Heart right ventricle (tissue), 16 donors: Measurements from ENCODE around the gene ACBD4. TPM values are rescaled to one million over a fixed set of nuclear protein-coding genes. Genes with fewer than 3 reads are reported as not detected.
A peak's percentile ranks its signal among the peaks of the same experiment; 100 is the strongest.

Experiments
- ATAC-seq, 8 donors: fragments of 200-7000 bp; cut with Tn5 transposase; one replicate each; pipeline ENCODE4 v1.9.1; 2020; ENCODE audit warnings: mild to moderate bottlenecking in 8 of 8, moderate library complexity in 8 of 8, moderate number of reproducible peaks in 1 of 8
- DNase-seq, 2 donors: peaks; one replicate each; pipeline ENCODE4 v3.0.0-alpha.2; 2020
- H3K27ac ChIP-seq, 10 donors: fragments of 200-600 bp; sonication (generic) in 2 of 10; one replicate each; pipeline versions ENCODE4 v1.5.0 to v1.8.0; 2020 to 2022; ENCODE audit warnings: mild to moderate bottlenecking in 3 of 10
- H3K27me3 ChIP-seq, 7 donors: fragments of 200-600 bp; one replicate each; pipeline ENCODE4 v1.8.0; 2021 to 2022; ENCODE audit warnings: mild to moderate bottlenecking in 2 of 7
- H3K36me3 ChIP-seq, 9 donors: fragments of 200-600 bp; sonication (generic) in 1 of 9; one replicate each; pipeline versions ENCODE4 v1.5.0 to v1.8.0; 2020 to 2022; ENCODE audit warnings: mild to moderate bottlenecking in 2 of 9
- H3K4me1 ChIP-seq, 9 donors: fragments of 200-600 bp; sonication (generic) in 1 of 9; one replicate each; pipeline versions ENCODE4 v1.5.0 to v1.8.0; 2020 to 2022; ENCODE audit warnings: mild to moderate bottlenecking in 4 of 9
- H3K4me3 ChIP-seq, 10 donors: fragments of 200-600 bp; sonication (generic) in 2 of 10; one replicate each; pipeline versions ENCODE4 v1.5.0 to v1.8.0; 2020 to 2022; ENCODE audit warnings: mild to moderate bottlenecking in 7 of 10, moderate library complexity in 2 of 10
- H3K9me3 ChIP-seq, 11 donors: fragments of 200-600 bp in 10 of 11; sonication (generic) in 2 of 11; one replicate each; pipeline versions ENCODE4 v1.5.0 to v1.8.0; 2013 to 2022; ENCODE audit warnings: mild to moderate bottlenecking in 2 of 11, control low read depth in 1 of 11, moderate library complexity in 1 of 11
- WGBS, 2 donors: extraction: QIAGEN DNeasy Blood & Tissue Kit; methylation state at CpG; one replicate each; pipeline ENCODE4 v1.1.7; 2013; ENCODE audit warnings: inconsistent platforms in 1 of 2; 5-methylcytosine and 5-hydroxymethylcytosine counted together
- intact Hi-C, 10 donors: fragments of 100-400 bp; cut with DNase I; formaldehyde crosslinking; loops; one replicate each; pipeline versions ENCODE4 v1.11.1 to v1.14.2; 2022
- polyA plus RNA-seq, 2 donors: library from polyadenylated mRNA; stranded (reverse); fragments of 200-250 nt; gene quantifications; one replicate each; pipeline ENCODE4 v1.2.3, GENCODE V29; 2013
- total RNA-seq, 10 donors: library from RNA; stranded (reverse); fragmentation: NEBNext Ultra II Directional in 3 of 10; extraction: Animal tissue kit (Norgen Biotek cat#: 25700) in 3 of 10; gene quantifications; one replicate each; pipeline versions ENCODE4 v1.2.1 to v1.2.4, GENCODE V29; 2021 to 2023
- TF ChIP-seq, protein P1 (sequence below), 9 donors: fragments of 200-600 bp; sonication (generic) in 2 of 9; IDR thresholded peaks; one replicate each; pipeline versions ENCODE4 v1.5.0 to v1.8.0; 2021 to 2022; ENCODE audit warnings: antibody characterized with exemption in 9 of 9, mild to moderate bottlenecking in 5 of 9, moderate library complexity in 1 of 9
- donor health status: Arrhythmogenic right ventricular cardiomyopathy.
- donor health status: ischemic (EF 13 %, LVEDD 7.1; RV severe dilation, severe dysfunction).
- donor health status: healthy with polysubstance abuse.
- donor health status: DM: no; HTN: yes; CAD: no.
- donor health status: DM: no; HTN: no; CAD: no.
- donor health status: ischemic (EF 25% LVEDD 6.9; RV normal size, moderate dysfunction).
- donor health status: ischemic (EF 25% LVEDD 5.7; RV mildly dilated, moderate dysfunction).
- donor health status: healthy.
- donor health status: DM: yes; HTN: yes; CAD: no.
- donor health status: Ischemic cardiomyopathy.
- donor health status: ischemic (EF 35%, LVEDD 5.7; RV mildly dilated, moderate dysfunction).
- donor health status: nonischemic (EF 11% LVEDD 7.7; RV severe dilation, severe dysfunction).
- donor health status: DM: yes; HTN: yes; CAD: no.
- donor health status: PGD.
- donor health status: ischemic (EF 29% LVEDD 5.4; RV normal size, mild dysfunction).
- donor health status: nonischemic (EF 23%, LVEDD 6.1; RV moderate dilation, normal function).

ACBD4 gene
- total and polyA plus RNA-seq, 12 donors: 4.2 to 16.7 (median 7.3) TPM

DNA sequence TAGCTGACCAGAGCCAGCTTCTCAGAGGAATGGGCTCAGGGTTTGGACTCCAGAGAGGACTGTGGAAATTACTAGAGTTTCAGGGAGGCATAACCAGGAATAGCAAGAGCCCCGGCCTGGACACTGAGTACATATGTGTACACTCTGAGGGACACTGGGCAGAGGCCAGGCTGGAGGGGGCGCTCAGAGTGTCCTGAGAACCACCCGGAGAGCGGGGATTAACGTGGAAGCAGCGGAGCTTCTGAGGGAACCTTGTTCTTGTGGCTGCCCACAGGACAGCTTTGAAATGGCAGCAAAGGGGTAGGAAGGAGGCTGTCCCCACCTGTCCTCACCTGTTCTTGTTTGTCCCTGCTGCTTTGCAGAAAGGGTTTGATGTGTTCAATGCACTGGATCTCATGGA, 31.0 kb upstream of the ACBD4 start:
- H3K36me3 ChIP-seq: peaks cover 0 to 97% (median 63%) of the 10 kb centered on the region in 9 donors
- no peaks in the 10 kb centered on the region for H3K27me3 ChIP-seq
- no peaks in the 10 kb centered on the region for H3K9me3 ChIP-seq
- DNase-seq (no peak), ATAC-seq (peak in 1 of 8 donors; percentile 2)
- TF ChIP-seq, protein P1, sequence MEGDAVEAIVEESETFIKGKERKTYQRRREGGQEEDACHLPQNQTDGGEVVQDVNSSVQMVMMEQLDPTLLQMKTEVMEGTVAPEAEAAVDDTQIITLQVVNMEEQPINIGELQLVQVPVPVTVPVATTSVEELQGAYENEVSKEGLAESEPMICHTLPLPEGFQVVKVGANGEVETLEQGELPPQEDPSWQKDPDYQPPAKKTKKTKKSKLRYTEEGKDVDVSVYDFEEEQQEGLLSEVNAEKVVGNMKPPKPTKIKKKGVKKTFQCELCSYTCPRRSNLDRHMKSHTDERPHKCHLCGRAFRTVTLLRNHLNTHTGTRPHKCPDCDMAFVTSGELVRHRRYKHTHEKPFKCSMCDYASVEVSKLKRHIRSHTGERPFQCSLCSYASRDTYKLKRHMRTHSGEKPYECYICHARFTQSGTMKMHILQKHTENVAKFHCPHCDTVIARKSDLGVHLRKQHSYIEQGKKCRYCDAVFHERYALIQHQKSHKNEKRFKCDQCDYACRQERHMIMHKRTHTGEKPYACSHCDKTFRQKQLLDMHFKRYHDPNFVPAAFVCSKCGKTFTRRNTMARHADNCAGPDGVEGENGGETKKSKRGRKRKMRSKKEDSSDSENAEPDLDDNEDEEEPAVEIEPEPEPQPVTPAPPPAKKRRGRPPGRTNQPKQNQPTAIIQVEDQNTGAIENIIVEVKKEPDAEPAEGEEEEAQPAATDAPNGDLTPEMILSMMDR (IDR thresholded peaks at IDR 0.05): no peak
- intact Hi-C loops: loop anchor here in 1 of 10 donors (10.0 kb wide), 1 partner anchor 330 kb away; no protein-coding TSS in a partner anchor
- H3K27ac ChIP-seq: peak overlapping the region in 9 of 10 donors; percentile 35 to 94 (median 77)
- peaks cover 4 to 82% (median 50%) of the 10 kb centered on the region in 9 donors for H3K4me1 ChIP-seq
- no peak overlapping the region for H3K4me3 ChIP-seq
- 82 to 83% methylated on average over 6 of the region's 6 CpGs for WGBS, 2 donors

DNA sequence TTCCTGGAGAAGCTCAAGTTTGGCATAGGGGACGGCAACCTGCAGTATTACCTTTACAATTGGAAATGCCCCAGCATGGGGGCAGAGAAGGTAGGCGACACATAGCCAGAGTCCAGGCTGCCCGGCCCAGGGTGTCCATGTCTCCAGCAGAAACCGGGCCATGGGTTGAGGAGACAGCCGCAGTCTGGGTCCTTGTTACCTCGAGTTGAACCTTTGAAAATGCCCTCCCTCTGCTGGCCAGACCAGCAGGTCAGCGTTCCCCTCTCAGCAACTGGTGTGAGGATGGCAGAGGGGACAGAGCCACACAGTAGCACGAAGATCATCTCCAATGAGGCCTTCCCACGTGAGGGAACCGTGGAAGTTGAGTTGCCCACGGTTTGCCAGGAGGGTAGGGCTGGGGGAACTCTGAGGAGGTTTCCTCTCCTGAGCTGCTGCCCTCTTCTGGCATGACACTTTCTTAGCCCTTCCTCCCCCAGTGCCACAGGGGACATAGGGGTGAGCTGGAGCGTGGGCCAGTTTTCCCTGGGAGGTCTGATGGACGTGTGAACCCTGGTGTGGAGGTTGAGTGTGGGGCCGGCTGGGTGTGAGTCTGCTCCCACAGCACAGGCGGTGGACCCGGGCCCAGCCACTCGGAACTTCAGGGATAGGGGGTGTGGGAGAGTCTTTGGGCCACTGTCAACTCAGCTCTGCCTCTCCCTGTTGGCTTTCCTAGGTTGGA, 30.4 kb upstream of the ACBD4 start:
- Histone ChIP-seq H3K4me1 (peaks cover 4 to 88% (median 52%) of the 10 kb centered on the region in 9 donors), H3K4me3 (no peak overlapping the region), H3K27me3 (no peaks in the 10 kb centered on the region), H3K9me3 (no peaks in the 10 kb centered on the region), H3K36me3 (peaks cover 0 to 91% (median 58%) of the 10 kb centered on the region in 9 donors), H3K27ac (peak overlapping the region in 9 of 10 donors; percentile 35 to 94 (median 77))
- WGBS, 2 donors: 74% methylated on average over 17 of the region's 17 CpGs
- DNase-seq: no peak
- TF ChIP-seq, protein P1 (IDR thresholded peaks at IDR 0.05): peak in 3 of 9 donors; percentile 3 to 26 (median 23)
- intact Hi-C loops: loop anchor here in 1 of 10 donors (10.0 kb wide), 1 partner anchor 330 kb away; no protein-coding TSS in a partner anchor
- ATAC-seq: peak in 1 of 8 donors; percentile 2

DNA sequence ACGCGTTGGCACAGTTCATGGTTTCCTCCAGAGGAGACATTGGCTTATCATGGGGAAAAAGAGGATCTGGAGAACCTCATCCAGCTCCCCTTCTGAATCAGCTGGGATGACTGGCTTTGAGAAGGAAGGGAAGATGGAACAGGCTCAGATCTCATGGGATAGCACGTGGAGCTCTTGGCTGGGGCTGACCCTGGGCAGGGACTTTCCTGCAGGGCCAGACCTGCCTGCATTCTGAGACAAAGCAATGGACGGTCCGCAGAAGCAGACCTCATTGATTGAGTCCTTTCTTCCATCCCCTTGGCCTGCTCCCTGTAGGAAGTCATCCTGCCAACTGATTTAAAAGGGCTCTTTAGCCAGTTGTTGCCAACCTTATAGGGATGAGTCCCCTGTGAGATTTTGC, 29.4 kb upstream of the ACBD4 start:
- TF ChIP-seq, protein P1 (IDR thresholded peaks at IDR 0.05): no peak
- Histone ChIP-seq H3K27me3 (no peaks in the 10 kb centered on the region), H3K9me3 (no peaks in the 10 kb centered on the region), H3K4me3 (no peak overlapping the region), H3K4me1 (peaks cover 9 to 98% (median 62%) of the 10 kb centered on the region in 9 donors), H3K36me3 (peaks cover 0 to 82% (median 57%) of the 10 kb centered on the region in 9 donors), H3K27ac (peak overlapping the region in 4 of 10 donors; percentile 25 to 94 (median 28))
- intact Hi-C loops: loop anchor here in 1 of 10 donors (10.0 kb wide), 1 partner anchor 331 kb away; no protein-coding TSS in a partner anchor
- no peak for DNase-seq
- WGBS, 2 donors: 64 to 70% methylated on average over 5 of the region's 5 CpGs
- ATAC-seq: no peak

DNA sequence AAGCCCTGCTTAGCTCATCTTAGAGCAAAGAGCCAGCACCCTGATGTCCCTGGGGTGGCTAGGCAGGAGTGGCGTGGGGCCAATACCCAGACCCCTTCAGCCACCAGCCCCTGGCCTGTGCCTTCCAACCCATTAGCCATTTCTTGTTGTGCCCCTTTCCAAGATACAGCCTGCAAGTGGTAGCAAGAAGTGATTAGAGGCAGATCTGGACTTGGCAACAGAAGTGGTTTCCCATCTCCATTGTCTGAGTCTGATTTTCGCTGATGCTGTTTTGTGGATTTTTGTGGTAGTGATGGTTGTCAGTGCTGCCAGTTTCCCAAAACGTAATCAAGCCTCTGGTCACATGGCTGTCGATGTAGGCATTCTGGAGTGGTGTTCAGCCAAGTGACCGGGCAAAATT, 28.9 kb upstream of the ACBD4 start:
- H3K4me3 ChIP-seq: no peak overlapping the region
- DNase-seq: no peak
- H3K36me3 ChIP-seq: peaks cover 0 to 77% (median 56%) of the 10 kb centered on the region in 9 donors
- WGBS, 2 donors: 70 to 73% methylated on average over 5 of the region's 5 CpGs
- intact Hi-C loops: loop anchor here in 1 of 10 donors (10.0 kb wide), 1 partner anchor 332 kb away; no protein-coding TSS in a partner anchor
- peaks cover 9 to 100% (median 59%) of the 10 kb centered on the region in 9 donors for H3K4me1 ChIP-seq
- H3K9me3 ChIP-seq: no peaks in the 10 kb centered on the region
- H3K27ac ChIP-seq: peak overlapping the region in 4 of 10 donors; percentile 25 to 94 (median 28)
- H3K27me3 ChIP-seq: no peaks in the 10 kb centered on the region
- no peak for ATAC-seq
- TF ChIP-seq, protein P1 (IDR thresholded peaks at IDR 0.05): no peak
